Neural cell (in vitro differentiated cells): ENCODE results near the gene SUN1.

Experiments used
- CTCF ChIP-seq: fragments of 450-650 bp; IDR thresholded peaks from 2 replicates; pipeline ENCODE4 v1.5.1; 2014; ENCODE audit warnings: antibody characterized with exemption, mild to moderate bottlenecking, moderate library complexity; ENCODE audit not compliant: poor library complexity, severe bottlenecking
- EP300 ChIP-seq: fragments of 450-650 bp; conservative IDR thresholded peaks from 2 replicates; pipeline ENCODE4 v1.6.1; 2014; ENCODE audit warnings: antibody characterized with exemption, mild to moderate bottlenecking, moderate library complexity; ENCODE audit not compliant: poor library complexity, severe bottlenecking
- EZH2 ChIP-seq: fragments of 200-600, 300-800 bp; shearing (Covaris generic), sonication (generic); IDR thresholded peaks from 2 replicates; pipeline ENCODE4 v1.6.1; 2014; ENCODE audit warnings: antibody characterized with exemption, low read length, borderline replicate concordance, mild to moderate bottlenecking; ENCODE audit not compliant: insufficient read depth, poor library complexity, severe bottlenecking
- POLR2AphosphoS5 ChIP-seq: IDR thresholded peaks from 2 replicates; pipeline ENCODE4 v1.6.1; 2012
- SMC3 ChIP-seq: fragments of 450-650 bp; conservative IDR thresholded peaks from 2 replicates; pipeline ENCODE4 v1.6.1; 2014; ENCODE audit warnings: antibody characterized with exemption, mild to moderate bottlenecking, moderate library complexity; ENCODE audit not compliant: poor library complexity
- TAF1 ChIP-seq: IDR thresholded peaks from 2 replicates; pipeline ENCODE4 v1.6.1; 2012; ENCODE audit warnings: low read depth

GRCh38 chr7:824664-825063 is 7.6 kb upstream of the SUN1 start:
- no peak for TF ChIP-seq EP300
- TF ChIP-seq CTCF, result no peak
- TF ChIP-seq POLR2AphosphoS5, result no peak
- no peak for TF ChIP-seq EZH2
- TF ChIP-seq TAF1, result no peak
- no peak for TF ChIP-seq SMC3
